ENCODE data around the gene ZC3H4.

The ZC3H4 gene

DNA sequence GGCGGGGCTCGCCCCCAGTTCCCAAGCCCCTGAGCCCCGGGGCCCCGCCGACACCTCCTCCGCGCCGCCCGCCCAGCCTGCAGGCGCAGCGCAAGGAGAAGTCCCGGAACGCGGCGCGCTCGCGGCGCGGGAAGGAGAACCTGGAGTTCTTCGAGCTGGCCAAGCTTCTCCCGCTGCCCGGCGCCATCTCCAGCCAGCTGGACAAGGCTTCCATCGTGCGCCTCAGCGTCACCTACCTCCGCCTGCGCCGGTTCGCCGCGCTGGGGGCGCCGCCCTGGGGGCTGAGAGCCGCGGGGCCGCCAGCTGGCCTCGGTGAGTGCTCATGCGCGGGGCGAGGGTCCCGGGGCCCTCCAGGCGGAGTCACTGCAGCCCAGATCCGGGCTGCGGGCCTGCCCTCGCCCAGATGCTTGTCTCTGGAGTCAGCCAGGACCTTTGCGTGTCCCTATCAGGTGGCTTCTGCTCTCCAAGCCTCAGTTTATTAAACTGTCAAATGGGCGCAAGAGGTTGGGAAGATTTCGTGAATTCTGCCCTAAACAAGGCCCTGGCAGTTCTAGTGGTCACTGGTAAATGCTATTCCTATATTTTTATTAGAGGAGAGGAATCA is 91.9 kb downstream of the ZC3H4 start:
- no peak for DNase-seq (ENCODE audit: low read depth in 2 of 2)

DNA sequence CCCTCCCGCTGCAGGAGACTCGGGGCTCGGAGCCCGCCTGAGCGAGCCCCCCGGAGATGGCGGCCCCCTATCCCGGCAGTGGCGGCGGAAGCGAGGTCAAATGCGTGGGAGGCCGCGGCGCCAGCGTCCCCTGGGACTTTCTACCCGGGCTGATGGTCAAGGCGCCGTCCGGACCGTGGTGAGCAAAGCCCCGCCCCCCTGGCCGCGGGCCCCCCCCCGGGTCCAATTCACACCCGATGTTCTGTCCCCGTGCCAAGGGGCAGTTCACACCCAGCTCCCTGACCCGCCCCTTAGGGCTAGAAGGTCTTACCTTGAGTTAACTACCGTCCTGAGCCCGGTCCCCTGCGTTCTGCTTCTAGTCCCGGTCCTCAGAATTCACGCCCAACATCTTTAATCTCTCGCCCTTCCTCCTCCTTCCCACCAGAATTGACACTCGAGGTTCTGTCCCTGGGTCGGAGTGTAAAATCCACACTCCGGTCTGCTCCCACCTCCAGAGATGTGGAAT is 92.5 kb downstream of the ZC3H4 start:
- DNase-seq (ENCODE audit: low read depth in 2 of 2): no peak

DNA sequence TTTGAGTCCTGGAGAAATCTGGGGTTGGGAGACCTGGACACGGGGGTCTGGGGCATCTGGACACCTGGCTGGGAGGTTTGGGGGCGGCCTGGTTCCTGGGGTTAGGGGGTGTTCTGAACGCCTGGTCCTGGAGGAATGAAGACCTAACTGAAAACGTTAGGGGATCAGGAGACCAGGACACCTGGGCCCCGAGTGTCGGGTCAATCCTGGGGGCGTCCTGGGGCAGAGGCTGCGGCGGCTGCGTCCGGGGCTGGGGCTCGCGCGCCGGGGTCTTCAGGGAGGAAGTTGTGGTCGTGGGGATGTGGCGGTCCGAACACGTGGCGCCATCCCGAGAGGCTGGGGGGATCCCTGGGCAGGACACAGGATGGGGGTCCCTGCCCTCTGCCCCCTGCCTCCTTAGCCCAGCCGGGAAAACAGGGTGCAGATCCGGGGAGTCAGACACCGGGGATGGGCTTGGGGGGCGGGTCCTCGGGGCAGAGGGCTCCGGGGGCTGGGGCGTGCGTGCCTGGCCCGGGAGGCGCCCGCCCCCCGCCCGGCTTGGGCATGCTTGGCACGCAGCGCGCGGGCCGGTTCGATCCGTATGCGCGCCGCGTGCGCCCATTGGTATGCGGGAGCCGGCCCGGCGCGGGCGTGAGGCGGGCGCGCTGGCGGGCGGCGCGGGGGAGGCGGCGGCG is 93.3 kb downstream of the ZC3H4 start:
- no peak for DNase-seq (ENCODE audit: low read depth in 2 of 2)

DNA sequence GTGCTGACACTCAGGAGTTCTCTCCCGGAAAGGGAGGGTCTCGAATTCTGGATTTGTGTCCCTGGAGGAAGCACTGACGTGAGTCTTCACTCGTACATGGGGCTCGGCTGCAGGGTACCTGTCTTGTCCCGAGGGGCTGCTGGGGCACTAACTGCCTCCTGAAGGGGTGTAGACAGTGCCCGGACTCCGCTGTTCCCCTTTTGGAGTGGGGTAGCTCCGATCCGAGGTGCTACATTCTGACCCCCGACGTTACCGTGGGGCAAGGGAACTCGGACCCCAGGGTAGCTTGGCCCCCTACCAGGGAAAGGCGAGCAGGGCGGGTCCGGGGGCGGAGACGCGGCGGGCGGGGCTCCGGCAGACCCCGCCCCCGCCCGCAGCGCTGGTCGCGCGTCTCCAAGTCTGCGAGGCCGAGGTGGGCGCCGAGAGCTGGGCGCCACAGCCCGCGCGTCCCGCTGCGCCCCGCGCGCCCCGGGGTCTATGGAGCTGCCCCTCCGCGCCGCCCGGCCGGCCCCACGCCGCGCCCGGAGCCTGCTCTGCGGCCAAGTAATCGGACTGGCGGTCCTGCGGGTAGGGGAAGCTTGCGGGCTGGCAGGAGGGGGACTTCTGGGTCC is 94.0 kb downstream of the ZC3H4 start, which contains the start of gene NPAS1:
NPAS1 (plus strand) TSS at position 407 of the 611 bp plus-strand sequence. CDS start 1,211 bp downstream, outside the sequence.
- DNase-seq (ENCODE audit: low read depth in 2 of 2): no peak

DNA sequence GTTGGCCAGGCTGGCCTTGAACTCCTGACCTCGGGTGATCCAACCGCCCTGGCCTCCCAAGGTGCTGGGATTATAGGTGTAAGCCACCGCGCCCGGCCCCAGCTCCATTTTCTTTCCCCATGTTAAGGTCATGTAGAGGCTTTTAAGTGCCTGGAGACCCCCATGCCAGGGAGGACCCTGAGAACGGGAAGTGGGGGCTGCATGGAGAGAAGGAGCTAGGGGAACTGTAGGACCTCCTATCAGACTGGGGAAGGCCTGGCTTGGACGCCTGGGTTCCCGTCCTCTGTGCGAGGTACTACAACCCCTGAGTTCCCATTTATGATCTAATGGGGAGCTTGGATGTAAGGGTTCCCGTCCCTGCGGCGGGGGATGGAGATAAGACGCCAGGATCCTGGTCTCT is 94.7 kb downstream of the ZC3H4 start:
- no peak for DNase-seq (ENCODE audit: low read depth in 2 of 2)
